ENCODE measurements around the gene HSH2D.

DNA sequence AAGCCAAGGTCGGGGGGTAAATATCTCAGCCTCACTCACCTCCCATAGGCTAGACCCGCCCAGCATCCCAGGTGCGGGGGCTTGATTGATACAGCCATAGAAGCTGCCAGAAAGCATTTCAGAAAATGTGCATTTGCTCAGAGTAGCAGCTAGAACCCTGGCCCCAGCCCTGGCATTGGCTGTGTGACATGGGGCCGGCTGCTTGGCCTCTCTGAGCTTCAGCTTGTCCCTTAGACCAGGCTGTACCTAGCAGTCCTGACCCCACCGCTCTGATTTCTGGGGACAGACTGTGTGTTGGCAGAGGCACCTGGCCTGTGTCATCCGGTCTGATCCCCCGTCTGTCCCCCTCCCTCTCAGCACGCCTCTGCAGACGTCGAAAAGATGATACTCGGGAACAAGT is 16.4 kb upstream of the HSH2D start:
- TF ChIP-seq, protein P1, sequence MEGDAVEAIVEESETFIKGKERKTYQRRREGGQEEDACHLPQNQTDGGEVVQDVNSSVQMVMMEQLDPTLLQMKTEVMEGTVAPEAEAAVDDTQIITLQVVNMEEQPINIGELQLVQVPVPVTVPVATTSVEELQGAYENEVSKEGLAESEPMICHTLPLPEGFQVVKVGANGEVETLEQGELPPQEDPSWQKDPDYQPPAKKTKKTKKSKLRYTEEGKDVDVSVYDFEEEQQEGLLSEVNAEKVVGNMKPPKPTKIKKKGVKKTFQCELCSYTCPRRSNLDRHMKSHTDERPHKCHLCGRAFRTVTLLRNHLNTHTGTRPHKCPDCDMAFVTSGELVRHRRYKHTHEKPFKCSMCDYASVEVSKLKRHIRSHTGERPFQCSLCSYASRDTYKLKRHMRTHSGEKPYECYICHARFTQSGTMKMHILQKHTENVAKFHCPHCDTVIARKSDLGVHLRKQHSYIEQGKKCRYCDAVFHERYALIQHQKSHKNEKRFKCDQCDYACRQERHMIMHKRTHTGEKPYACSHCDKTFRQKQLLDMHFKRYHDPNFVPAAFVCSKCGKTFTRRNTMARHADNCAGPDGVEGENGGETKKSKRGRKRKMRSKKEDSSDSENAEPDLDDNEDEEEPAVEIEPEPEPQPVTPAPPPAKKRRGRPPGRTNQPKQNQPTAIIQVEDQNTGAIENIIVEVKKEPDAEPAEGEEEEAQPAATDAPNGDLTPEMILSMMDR (IDR thresholded peaks at IDR 0.05) = no peak
- TF ChIP-seq POLR2AphosphoS5 (IDR thresholded peaks at IDR 0.05) = no peak
- no peak for TF ChIP-seq EP300 (IDR thresholded peaks at IDR 0.05)
- no peak for TF ChIP-seq POLR2A (IDR thresholded peaks at IDR 0.05)

All from suprapubic skin (tissue), 4 donors.